Panc1 (cell line): ENCODE data around the gene CWC27. TPM values are rescaled to one million over a fixed set of nuclear protein-coding genes. Genes with fewer than 3 reads are reported as not detected.

Experiments used
- ATAC-seq: fragments of 200-7000 bp; cut with Tn5 transposase; 2 replicates; pipeline ENCODE4 v1.9.1; 2020; ENCODE audit warnings: mild to moderate bottlenecking, moderate library complexity
- BruUV-seq: library from RNA; stranded (reverse); fragments of 400-500 nt; replicated peaks from 2 replicates; lab custom pipeline; 2021; lab: Mats Ljungman, UMichigan
- CTCF ChIA-PET: fragments of 300-600 bp; sonication (Branson Sonifier 250); formaldehyde crosslinking; loops from one replicate; lab custom pipeline; 2022; ENCODE audit warnings: antibody characterized with exemption; lab: Charles Lee
- POLR2A ChIA-PET: fragments of 300-600 bp; sonication (Branson Sonifier 250); formaldehyde crosslinking; loops from one replicate; lab custom pipeline; 2022; ENCODE audit warnings: antibody characterized with exemption; lab: Charles Lee
- DNase-seq: peaks from one replicate; pipeline ENCODE4 v3.0.0-alpha.2; 2010; ENCODE audit warnings: low read depth, low spot score
- H3K27ac ChIP-seq: 2 replicates; pipeline ENCODE4 v1.5.1; 2011; ENCODE audit warnings: mild to moderate bottlenecking, low read length, inconsistent platforms
- H3K27me3 ChIP-seq: fragments of 200-500 bp; sonication (Bioruptor generic); 2 replicates; pipeline ENCODE4 v1.6.0; 2014; ENCODE audit warnings: low read length, inconsistent platforms; ENCODE audit not compliant: control insufficient read depth, insufficient read depth
- H3K36me3 ChIP-seq: fragments of 200-500 bp; sonication (Bioruptor generic); 2 replicates; pipeline ENCODE4 v1.5.1; 2014; ENCODE audit warnings: inconsistent platforms, mild to moderate bottlenecking, low read length, moderate library complexity; ENCODE audit not compliant: control insufficient read depth, insufficient read depth
- H3K4me1 ChIP-seq: 2 replicates; pipeline ENCODE4 v1.5.1; 2011; ENCODE audit warnings: inconsistent platforms, mild to moderate bottlenecking, low read length, moderate library complexity; ENCODE audit not compliant: control insufficient read depth, insufficient read depth
- H3K4me3 ChIP-seq, 2 experiments: 2 replicates each; pipeline ENCODE4 v1.5.1; 2011 to 2012; ENCODE audit warnings: low read depth in 2 of 2, low read length in 2 of 2, mild to moderate bottlenecking in 2 of 2, inconsistent platforms in 1 of 2, moderate library complexity in 1 of 2
- H3K9me3 ChIP-seq: fragments of 200-500 bp; sonication (Bioruptor generic); 2 replicates; pipeline ENCODE4 v1.5.1; 2014; ENCODE audit warnings: low read depth, mild to moderate bottlenecking, inconsistent platforms, low read length, moderate library complexity; ENCODE audit not compliant: control insufficient read depth, insufficient read depth
- CTCF ChIP-seq: fragments of 450-650 bp; IDR thresholded peaks from 2 replicates; pipeline ENCODE4 v1.5.1; 2017; ENCODE audit warnings: mild to moderate bottlenecking
- POLR2AphosphoS5 ChIP-seq: IDR thresholded peaks from 2 replicates; pipeline ENCODE4 v1.6.1; 2012; ENCODE audit warnings: mild to moderate bottlenecking, low read depth, low read length, moderate library complexity
- SIN3A ChIP-seq: IDR thresholded peaks from 2 replicates; pipeline ENCODE4 v1.6.1; 2012; ENCODE audit warnings: low read depth, mild to moderate bottlenecking, low read length, moderate library complexity, borderline replicate concordance; ENCODE audit not compliant: insufficient read depth
- TCF7L2 ChIP-seq: IDR thresholded peaks from 2 replicates; pipeline ENCODE4 v1.6.1; 2011; ENCODE audit warnings: mild to moderate bottlenecking, low read depth, low read length, inconsistent platforms
- in situ Hi-C: cut with HindIII; loops from 2 replicates; pipeline ENCODE4 v1.10.0; 2016; ENCODE audit warnings: low sequenced_read_pairs, low pct_unique_long_range_greater_than_20kb
- intact Hi-C: fragments of 100-400 bp; cut with micrococcal nuclease; formaldehyde crosslinking; loops from one replicate; pipeline ENCODE4 v1.10.0; 2022; ENCODE audit not compliant: unreplicated experiment
- total RNA-seq: library from RNA; stranded (reverse); gene quantifications from one replicate; pipeline ENCODE4 v1.2.1, GENCODE V29; 2021; ENCODE audit not compliant: unreplicated experiment
- TF ChIP-seq, protein P1 (sequence below), 2 experiments: IDR thresholded peaks; 2 replicates each; pipeline ENCODE4 v1.6.1; 2011 to 2012; ENCODE audit warnings: low read depth in 2 of 2, control low read depth in 1 of 2, low read length in 1 of 2, mild to moderate bottlenecking in 1 of 2, moderate library complexity in 1 of 2; ENCODE audit not compliant: insufficient read depth in 1 of 2

Gene CWC27
- total RNA-seq, 1 experiment from 2014 or later: 19.7 TPM

DNA sequence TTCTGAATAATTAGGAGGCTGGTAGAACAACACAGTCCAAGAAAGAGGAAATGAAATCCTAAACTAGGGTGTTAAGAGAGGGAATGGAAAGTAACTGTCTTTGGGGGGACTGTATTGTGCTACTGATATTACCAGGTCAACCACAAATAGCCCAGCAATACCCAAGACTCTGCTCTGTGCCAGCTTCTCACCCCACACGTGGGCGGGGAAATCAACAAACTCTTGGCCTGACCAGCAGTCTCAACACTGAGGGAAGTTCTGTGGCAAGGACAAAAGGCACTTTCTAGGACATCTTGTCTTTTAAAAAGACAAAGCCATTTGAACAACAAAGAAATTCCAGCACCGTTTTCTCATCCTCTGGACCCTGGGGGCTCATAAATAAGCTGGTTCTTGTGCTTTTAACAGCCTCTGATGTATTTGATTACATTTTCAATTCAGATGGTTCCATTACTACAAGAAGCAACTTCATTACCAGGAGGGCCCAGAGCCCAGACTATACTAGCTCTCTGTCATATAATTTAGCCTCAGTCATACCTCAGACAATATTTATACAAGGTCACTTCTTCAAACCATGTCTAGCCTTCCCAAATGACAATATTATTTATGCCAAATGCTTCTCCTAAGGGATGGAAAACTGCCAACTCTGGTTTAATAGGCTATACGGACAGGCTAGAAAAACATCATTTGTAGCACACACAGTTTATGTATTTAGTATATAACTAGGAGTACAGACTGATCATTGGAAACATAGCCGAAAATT is 297.8 kb downstream of the CWC27 start:
- no peak overlapping the region for H3K4me3 ChIP-seq
- H3K27ac ChIP-seq: no peak overlapping the region
- no peaks in the 10 kb centered on the region for H3K9me3 ChIP-seq
- peaks cover 4% of the 10 kb centered on the region; the same call in 1 of the 2 replicates for H3K27me3 ChIP-seq
- intact Hi-C loops (no loop called here), in situ Hi-C loops (no loop called here)
- H3K36me3 ChIP-seq: no peaks in the 10 kb centered on the region
- ATAC-seq (no peak), DNase-seq (no peak)
- ChIA-PET CTCF (no interaction called here), POLR2A (no interaction called here)
- no TSS peak for BruUV-seq
- TF ChIP-seq SIN3A (no peak), CTCF (no peak), POLR2AphosphoS5 (no peak), TCF7L2 (no peak)
- TF ChIP-seq, protein P1, sequence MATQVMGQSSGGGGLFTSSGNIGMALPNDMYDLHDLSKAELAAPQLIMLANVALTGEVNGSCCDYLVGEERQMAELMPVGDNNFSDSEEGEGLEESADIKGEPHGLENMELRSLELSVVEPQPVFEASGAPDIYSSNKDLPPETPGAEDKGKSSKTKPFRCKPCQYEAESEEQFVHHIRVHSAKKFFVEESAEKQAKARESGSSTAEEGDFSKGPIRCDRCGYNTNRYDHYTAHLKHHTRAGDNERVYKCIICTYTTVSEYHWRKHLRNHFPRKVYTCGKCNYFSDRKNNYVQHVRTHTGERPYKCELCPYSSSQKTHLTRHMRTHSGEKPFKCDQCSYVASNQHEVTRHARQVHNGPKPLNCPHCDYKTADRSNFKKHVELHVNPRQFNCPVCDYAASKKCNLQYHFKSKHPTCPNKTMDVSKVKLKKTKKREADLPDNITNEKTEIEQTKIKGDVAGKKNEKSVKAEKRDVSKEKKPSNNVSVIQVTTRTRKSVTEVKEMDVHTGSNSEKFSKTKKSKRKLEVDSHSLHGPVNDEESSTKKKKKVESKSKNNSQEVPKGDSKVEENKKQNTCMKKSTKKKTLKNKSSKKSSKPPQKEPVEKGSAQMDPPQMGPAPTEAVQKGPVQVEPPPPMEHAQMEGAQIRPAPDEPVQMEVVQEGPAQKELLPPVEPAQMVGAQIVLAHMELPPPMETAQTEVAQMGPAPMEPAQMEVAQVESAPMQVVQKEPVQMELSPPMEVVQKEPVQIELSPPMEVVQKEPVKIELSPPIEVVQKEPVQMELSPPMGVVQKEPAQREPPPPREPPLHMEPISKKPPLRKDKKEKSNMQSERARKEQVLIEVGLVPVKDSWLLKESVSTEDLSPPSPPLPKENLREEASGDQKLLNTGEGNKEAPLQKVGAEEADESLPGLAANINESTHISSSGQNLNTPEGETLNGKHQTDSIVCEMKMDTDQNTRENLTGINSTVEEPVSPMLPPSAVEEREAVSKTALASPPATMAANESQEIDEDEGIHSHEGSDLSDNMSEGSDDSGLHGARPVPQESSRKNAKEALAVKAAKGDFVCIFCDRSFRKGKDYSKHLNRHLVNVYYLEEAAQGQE (IDR thresholded peaks at IDR 0.05; ENCODE audit: insufficient read depth in 1 of 2, low read depth in 2 of 2, low read length in 1 of 2): no peak
- H3K4me1 ChIP-seq: no peaks in the 10 kb centered on the region

DNA sequence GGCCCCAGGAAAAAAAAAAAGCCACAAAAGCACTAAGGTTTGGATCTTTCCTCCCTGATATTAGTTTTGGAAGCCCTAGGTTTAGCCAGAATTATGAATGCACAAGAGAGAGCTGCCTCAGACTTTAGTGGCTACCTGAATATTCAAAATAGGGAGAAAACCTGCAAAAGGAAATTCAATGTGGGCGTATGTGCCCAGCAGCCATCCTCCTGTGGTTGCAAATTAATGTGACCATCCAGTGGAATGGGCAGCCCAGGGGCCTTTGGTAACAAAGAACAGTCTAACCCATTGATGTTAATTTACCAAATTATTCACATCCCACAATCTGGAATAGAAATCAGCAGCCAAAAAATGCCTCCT is 298.4 kb downstream of the CWC27 start:
- Histone ChIP-seq H3K27me3 (peaks cover 4% of the 10 kb centered on the region; the same call in 1 of the 2 replicates), H3K9me3 (no peaks in the 10 kb centered on the region), H3K36me3 (no peaks in the 10 kb centered on the region), H3K4me1 (no peaks in the 10 kb centered on the region), H3K27ac (no peak overlapping the region), H3K4me3 (no peak overlapping the region)
- CTCF ChIA-PET: no interaction called here
- intact Hi-C loops: no loop called here
- TF ChIP-seq CTCF: no peak
- TF ChIP-seq SIN3A: no peak
- TF ChIP-seq, protein P1 (IDR thresholded peaks at IDR 0.05; ENCODE audit: insufficient read depth in 1 of 2, low read depth in 2 of 2, low read length in 1 of 2): no peak
- POLR2A ChIA-PET: no interaction called here
- DNase-seq (no peak), ATAC-seq (no peak)
- no TSS peak for BruUV-seq
- in situ Hi-C loops: no loop called here
